Endodermal cell (in vitro differentiated cells): ENCODE results near the gene NOS1AP. TPM values are rescaled to one million over a fixed set of nuclear protein-coding genes. Genes with fewer than 3 reads are reported as not detected.
"Not testable (repeated sequence)": the region's sequence is repeated elsewhere in the genome, so short reads cannot be mapped to it uniquely, and the experiment has no call there.

ENCODE experiments used
- DNase-seq: peaks from one replicate; pipeline ENCODE4 v3.0.0-alpha.2; 2017
- H3K27ac ChIP-seq: 2 replicates; pipeline ENCODE4 v1.5.1; 2013; ENCODE audit warnings: mild to moderate bottlenecking, low read depth, low read length, moderate library complexity
- H3K27me3 ChIP-seq: 2 replicates; pipeline ENCODE4 v1.6.1; 2013; ENCODE audit warnings: mild to moderate bottlenecking, low read length, moderate library complexity; ENCODE audit not compliant: insufficient read depth, control insufficient read depth, poor library complexity, severe bottlenecking
- H3K36me3 ChIP-seq: 2 replicates; pipeline ENCODE4 v1.7.0; 2013; ENCODE audit warnings: mild to moderate bottlenecking, low read length, moderate library complexity; ENCODE audit not compliant: control insufficient read depth, insufficient read depth
- H3K4me1 ChIP-seq: one replicate; pipeline ENCODE4 v1.7.0; 2013; ENCODE audit warnings: low read length; ENCODE audit not compliant: control insufficient read depth, insufficient read depth
- H3K4me3 ChIP-seq: 2 replicates; pipeline ENCODE4 v1.5.1; 2013; ENCODE audit warnings: mild to moderate bottlenecking, low read length, moderate library complexity
- H3K9ac ChIP-seq: 2 replicates; pipeline ENCODE4 v1.6.1; 2013; ENCODE audit warnings: mild to moderate bottlenecking, low read length, moderate library complexity; ENCODE audit not compliant: poor library complexity, severe bottlenecking; ENCODE audit errors: extremely low read depth
- H3K9me3 ChIP-seq: 2 replicates; pipeline ENCODE4 v1.6.1; 2013; ENCODE audit warnings: mild to moderate bottlenecking, low read length, moderate library complexity; ENCODE audit not compliant: control insufficient read depth
- H3K27ac Mint-ChIP-seq: 2 replicates; pipeline ENCODE4 v1.8.0; 2020; ENCODE audit warnings: mixed read lengths
- H3K27me3 Mint-ChIP-seq: 2 replicates; pipeline ENCODE4 v1.8.0; 2021; ENCODE audit warnings: mild to moderate bottlenecking, mixed read lengths; ENCODE audit not compliant: insufficient read depth
- H3K36me3 Mint-ChIP-seq: 2 replicates; pipeline ENCODE4 v1.8.0; 2020; ENCODE audit warnings: low read depth, mixed read lengths
- H3K4me1 Mint-ChIP-seq: 2 replicates; pipeline ENCODE4 v1.8.0; 2020; ENCODE audit warnings: mixed read lengths
- H3K4me3 Mint-ChIP-seq: 2 replicates; pipeline ENCODE4 v1.8.0; 2020; ENCODE audit warnings: mild to moderate bottlenecking, moderate library complexity, mixed read lengths
- H3K9me3 Mint-ChIP-seq: 2 replicates; pipeline ENCODE4 v1.8.0; 2020; ENCODE audit warnings: mild to moderate bottlenecking, mixed read lengths
- CTCF ChIP-seq: fragments of 200-600 bp; sonication (generic); conservative IDR thresholded peaks from 2 replicates; pipeline ENCODE4 v1.5.0; 2021; ENCODE audit warnings: antibody characterized with exemption, mild to moderate bottlenecking
- WGBS, 2 experiments: methylation state at CpG; one replicate each; pipeline versions ENCODE4 v1.1.5 to v1.1.7; 2013; ENCODE audit warnings: missing lambda C conversion rate in 2 of 2, mixed read lengths in 1 of 2; ENCODE audit not compliant: insufficient coverage in 1 of 2, insufficient read length in 1 of 2; 5-methylcytosine and 5-hydroxymethylcytosine counted together
- total RNA-seq, 2 donors: library from RNA; stranded (reverse); fragmentation: NEBNext Ultra II Directional in 1 of 2; extraction: Animal tissue kit (Norgen Biotek cat#: 25700) in 1 of 2; gene quantifications; 2 replicates in 1 of 2; 3 replicates in 1 of 2; pipeline ENCODE4 v1.2.1, GENCODE V29; 2021

The NOS1AP gene
- total RNA-seq, 2 donors from 2014 or later = 4.8 to 5.9 TPM

DNA sequence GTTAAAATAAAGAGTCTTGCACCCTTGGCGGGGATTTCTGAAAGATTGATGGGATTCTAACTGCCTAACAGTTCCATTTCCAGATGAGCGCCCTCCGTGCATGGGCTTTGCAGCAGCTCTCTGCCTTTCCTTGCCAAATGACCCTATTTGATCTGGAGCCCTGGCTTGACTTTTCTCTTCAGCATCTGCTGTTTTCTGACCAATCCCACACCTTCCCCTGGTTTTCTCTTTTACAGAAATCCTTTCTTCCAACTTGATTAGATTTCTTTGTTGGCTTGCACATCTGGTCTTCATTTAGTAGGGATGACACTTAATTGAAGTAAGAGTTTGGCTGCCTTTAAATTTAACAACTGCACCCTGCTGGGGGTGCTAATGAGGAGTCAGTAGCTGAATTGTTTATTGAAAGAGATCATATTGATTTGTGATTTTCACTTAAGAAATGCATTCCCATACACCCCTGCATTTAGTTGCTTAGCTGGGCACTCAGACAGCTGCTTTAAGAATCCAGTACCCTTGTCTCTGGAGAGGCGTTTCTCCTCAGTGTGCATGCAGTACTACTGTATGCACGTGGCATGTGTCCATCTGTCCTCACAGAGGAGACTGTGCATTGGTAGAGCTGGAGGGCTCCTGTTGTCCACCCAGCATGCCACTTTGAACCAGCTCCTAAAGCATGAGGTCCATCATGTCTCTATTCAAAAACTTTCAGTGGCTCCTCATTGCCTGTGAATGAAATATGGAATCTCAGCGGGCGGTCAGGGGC lies 99.7 kb downstream of the NOS1AP start:
- Mint-ChIP-seq H3K4me3 (no peak overlapping the region), H3K4me1 (peaks cover 27% of the 10 kb centered on the region), H3K9me3 (no peaks in the 10 kb centered on the region), H3K27me3 (peaks cover 65% of the 10 kb centered on the region), H3K27ac (no peak overlapping the region), H3K36me3 (no peaks in the 10 kb centered on the region)
- TF ChIP-seq CTCF = no peak
- Histone ChIP-seq H3K9ac (no peak overlapping the region), H3K4me3 (no peak overlapping the region), H3K36me3 (no peaks in the 10 kb centered on the region), H3K27ac (no peak overlapping the region), H3K9me3 (no peaks in the 10 kb centered on the region), H3K27me3 (peaks cover 4% of the 10 kb centered on the region), H3K4me1 (peaks cover 5% of the 10 kb centered on the region)
- no peak for DNase-seq
- 72 to 88% methylated on average over 7 of the region's 7 CpGs for WGBS, 2 experiments

- Histone ChIP-seq H3K4me3 (no peak overlapping the region), H3K27me3 (no peaks in the 10 kb centered on the region), H3K36me3 (no peaks in the 10 kb centered on the region), H3K9ac (no peak overlapping the region), H3K4me1 (peaks cover 8% of the 10 kb centered on the region), H3K9me3 (no peaks in the 10 kb centered on the region), H3K27ac (no peak overlapping the region)
- no peak for TF ChIP-seq CTCF
- Mint-ChIP-seq H3K4me1 (peaks cover 37% of the 10 kb centered on the region), H3K27me3 (peaks cover 54% of the 10 kb centered on the region), H3K36me3 (no peaks in the 10 kb centered on the region), H3K27ac (no peak overlapping the region), H3K4me3 (no peak overlapping the region), H3K9me3 (no peaks in the 10 kb centered on the region)
- no peak for DNase-seq
- 84 to 85% methylated on average over 3 of the region's 3 CpGs for WGBS, 2 experiments
Observed at GRCh38 chr1:162171111-162171510, 101.6 kb downstream of the NOS1AP start.

DNA sequence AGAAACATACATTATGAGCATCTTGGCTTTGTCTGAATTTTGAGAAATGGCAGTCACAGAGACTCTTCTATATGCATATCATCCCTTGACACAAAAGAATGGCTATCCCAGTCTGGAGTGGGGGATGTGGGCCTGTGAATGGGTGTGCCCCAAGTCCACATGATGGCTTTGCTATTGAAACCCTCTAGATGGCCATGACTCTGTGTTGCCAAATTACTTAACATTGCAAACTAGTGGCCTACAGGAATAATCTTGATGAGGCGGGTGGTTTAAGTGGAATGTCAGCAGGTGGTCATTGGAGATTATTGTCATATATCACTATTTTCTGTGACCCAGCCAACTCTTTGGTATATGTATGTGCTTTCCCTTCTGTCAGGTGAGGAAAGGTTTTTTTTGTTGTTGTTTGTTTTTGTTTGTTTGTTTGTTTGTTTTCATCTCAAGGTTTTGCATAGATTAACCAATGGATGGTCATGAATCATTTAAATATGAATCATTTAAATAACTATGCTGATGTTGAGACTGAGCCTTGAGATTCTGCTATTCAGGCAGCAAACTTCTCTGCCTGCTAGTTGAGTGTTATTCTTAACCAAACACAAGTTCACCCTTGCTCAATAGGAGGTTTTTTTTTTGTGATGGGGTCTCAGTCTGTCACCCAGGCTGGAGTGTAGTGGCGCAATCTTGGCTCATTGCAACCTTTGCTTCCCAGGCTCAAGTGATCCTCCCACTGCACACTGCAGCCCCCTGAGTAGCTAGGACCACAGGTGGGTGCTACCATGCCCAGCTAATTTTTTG lies 103.0 kb downstream of the NOS1AP start:
- Histone ChIP-seq H3K27ac (no peak overlapping the region), H3K4me1 (peaks cover 8% of the 10 kb centered on the region), H3K27me3 (no peaks in the 10 kb centered on the region), H3K36me3 (no peaks in the 10 kb centered on the region), H3K9ac (no peak overlapping the region), H3K4me3 (no peak overlapping the region), H3K9me3 (no peaks in the 10 kb centered on the region)
- Mint-ChIP-seq H3K9me3 (no peaks in the 10 kb centered on the region), H3K27me3 (peaks cover 40% of the 10 kb centered on the region), H3K4me3 (no peak overlapping the region), H3K36me3 (no peaks in the 10 kb centered on the region), H3K4me1 (peaks cover 40% of the 10 kb centered on the region), H3K27ac (no peak overlapping the region)
- 91% methylated on average over 2 of the region's 2 CpGs; no CpG with 5 or more reads in 1 of the 2 experiments for WGBS, 2 experiments
- TF ChIP-seq CTCF = no peak
- DNase-seq = no peak

GRCh38 chr1:162173607-162174006 lies 104.1 kb downstream of the NOS1AP start:
- not testable (repeated sequence) for H3K27ac Mint-ChIP-seq, H3K9me3 ChIP-seq, DNase-seq, H3K9ac ChIP-seq, H3K36me3 ChIP-seq, H3K27ac ChIP-seq, H3K27me3 ChIP-seq, H3K9me3 Mint-ChIP-seq, H3K4me3 ChIP-seq, H3K4me1 ChIP-seq, H3K4me3 Mint-ChIP-seq, H3K36me3 Mint-ChIP-seq
- Mint-ChIP-seq H3K27me3 (peaks cover 31% of the 10 kb centered on the region), H3K4me1 (peaks cover 41% of the 10 kb centered on the region)
- no CpG with 5 or more reads among the region's 1 CpG for WGBS, 2 experiments

DNA sequence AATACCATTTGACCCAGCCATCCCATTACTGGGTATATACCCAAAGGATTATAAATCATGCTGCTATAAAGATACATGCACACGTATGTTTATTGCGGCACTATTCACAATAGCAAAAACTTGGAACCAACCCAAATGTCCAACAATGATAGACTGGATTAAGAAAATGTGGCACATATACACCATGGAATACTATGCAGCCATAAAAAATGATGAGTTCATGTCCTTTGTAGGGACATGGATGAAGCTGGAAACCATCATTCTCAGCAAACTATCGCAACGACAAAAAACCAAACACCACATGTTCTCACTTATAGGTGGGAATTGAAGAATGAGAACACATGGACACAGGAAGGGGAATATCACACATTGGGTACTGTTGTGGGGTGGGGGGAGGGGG lies 104.5 kb downstream of the NOS1AP start:
- H3K27me3 ChIP-seq, DNase-seq, H3K4me3 Mint-ChIP-seq, H3K9me3 Mint-ChIP-seq, H3K4me1 ChIP-seq, H3K9ac ChIP-seq, H3K36me3 ChIP-seq, H3K36me3 Mint-ChIP-seq, H3K27ac Mint-ChIP-seq, H3K27ac ChIP-seq, H3K9me3 ChIP-seq, H3K4me3 ChIP-seq: not testable (repeated sequence)
- Mint-ChIP-seq H3K4me1 (peaks cover 40% of the 10 kb centered on the region), H3K27me3 (peaks cover 27% of the 10 kb centered on the region)
- no CpG with 5 or more reads among the region's 4 CpGs for WGBS, 2 experiments
